ENCODE results near the gene SMAD3. TPM values are rescaled to one million over a fixed set of nuclear protein-coding genes. Genes with fewer than 3 reads are reported as not detected.

SMAD3 gene
- total and polyA plus RNA-seq, 2 experiments from 2014 or later, result 30.8 to 34.0 TPM

- H2AFZ ChIP-seq, result no peak overlapping the region
- H3K9ac ChIP-seq, result peak overlapping the region; percentile 17; the same call in 1 of the 2 replicates
- H3K36me3 ChIP-seq (ENCODE audit: low read depth), result peaks cover 11% of the 10 kb centered on the region
- no peak overlapping the region for H3K4me3 ChIP-seq
- H4K20me1 ChIP-seq (ENCODE audit: insufficient read depth), result no peaks in the 10 kb centered on the region
- peak overlapping the region; percentile 49 for H3K4me2 ChIP-seq (ENCODE audit: unreplicated experiment)
- WGBS, 2 experiments (ENCODE audit: low coverage in 1 of 2, low lambda C conversion rate in 2 of 2, missing lambda C conversion rate in 2 of 2), result 91 to 96% methylated on average over 2 of the region's 2 CpGs
- H3K9me3 ChIP-seq (ENCODE audit: low read depth), result no peaks in the 10 kb centered on the region
- H3K79me2 ChIP-seq (ENCODE audit: insufficient read depth), result peaks cover 21% of the 10 kb centered on the region; the same call in 1 of the 2 replicates
- H3K27me3 ChIP-seq (replicated peaks; ENCODE audit: insufficient read depth), result no peaks in the 10 kb centered on the region
- peak; percentile 86 for DNase-seq
- no peaks in the 10 kb centered on the region; the same call in 1 of the 2 replicates for H3K9me2 ChIP-seq (ENCODE audit: insufficient read depth)
- peaks cover 18% of the 10 kb centered on the region for H3F3A ChIP-seq (ENCODE audit: insufficient read depth)
- H3K4me1 ChIP-seq (ENCODE audit: insufficient read depth), result peaks cover 20% of the 10 kb centered on the region
- TF ChIP-seq EZH2 (IDR thresholded peaks at IDR 0.05; ENCODE audit: insufficient read depth, poor library complexity, severe bottlenecking), result no peak
- no peak for TF ChIP-seq EZH2phosphoT487 (IDR thresholded peaks at IDR 0.05; ENCODE audit: insufficient read depth, low read depth)
- H3K27ac ChIP-seq, result peak overlapping the region; percentile 77
- in situ Hi-C loops (cut with MboI), result no loop called here
Observed at GRCh38 chr15:67225336-67225735, 159.9 kb downstream of the SMAD3 start.

GRCh38 chr15:67227431-67227830 is 162.0 kb downstream of the SMAD3 start:
- peaks cover 19% of the 10 kb centered on the region; the same call in 1 of the 2 replicates for H3K79me2 ChIP-seq (ENCODE audit: insufficient read depth)
- peaks cover 18% of the 10 kb centered on the region for H3F3A ChIP-seq (ENCODE audit: insufficient read depth)
- H3K9ac ChIP-seq, result no peak overlapping the region
- in situ Hi-C loops (cut with MboI), result no loop called here
- no peaks in the 10 kb centered on the region for H3K27me3 ChIP-seq (replicated peaks; ENCODE audit: insufficient read depth)
- no peak overlapping the region for H3K27ac ChIP-seq
- H4K20me1 ChIP-seq (ENCODE audit: insufficient read depth), result no peaks in the 10 kb centered on the region
- TF ChIP-seq EZH2phosphoT487 (IDR thresholded peaks at IDR 0.05; ENCODE audit: insufficient read depth, low read depth), result no peak
- TF ChIP-seq EZH2 (IDR thresholded peaks at IDR 0.05; ENCODE audit: insufficient read depth, poor library complexity, severe bottlenecking), result no peak
- H3K4me3 ChIP-seq, result no peak overlapping the region
- H3K4me1 ChIP-seq (ENCODE audit: insufficient read depth), result peaks cover 20% of the 10 kb centered on the region
- H2AFZ ChIP-seq, result no peak overlapping the region
- no peaks in the 10 kb centered on the region for H3K9me3 ChIP-seq (ENCODE audit: low read depth)
- H3K4me2 ChIP-seq (ENCODE audit: unreplicated experiment), result no peak overlapping the region
- H3K36me3 ChIP-seq (ENCODE audit: low read depth), result peaks cover 14% of the 10 kb centered on the region
- no peak for DNase-seq
- H3K9me2 ChIP-seq (ENCODE audit: insufficient read depth), result no peaks in the 10 kb centered on the region; the same call in 1 of the 2 replicates
- WGBS, 2 experiments (ENCODE audit: low coverage in 1 of 2, low lambda C conversion rate in 2 of 2, missing lambda C conversion rate in 2 of 2), result 93 to 100% methylated on average over 1 of the region's 1 CpG

GRCh38 chr15:67227846-67228245 is 162.4 kb downstream of the SMAD3 start:
- H2AFZ ChIP-seq, result no peak overlapping the region
- 92 to 100% methylated on average over 1 of the region's 1 CpG for WGBS, 2 experiments (ENCODE audit: low coverage in 1 of 2, low lambda C conversion rate in 2 of 2, missing lambda C conversion rate in 2 of 2)

GRCh38 chr15:67228286-67228685 is 162.9 kb downstream of the SMAD3 start:
- H3K27ac ChIP-seq, result no peak overlapping the region
- H3K9me3 ChIP-seq (ENCODE audit: low read depth), result no peaks in the 10 kb centered on the region
- H3K9me2 ChIP-seq (ENCODE audit: insufficient read depth), result no peaks in the 10 kb centered on the region
- peaks cover 20% of the 10 kb centered on the region for H3K4me1 ChIP-seq (ENCODE audit: insufficient read depth)
- DNase-seq, result no peak
- no peak overlapping the region for H3K9ac ChIP-seq
- H3K79me2 ChIP-seq (ENCODE audit: insufficient read depth), result 0 out of 2 replicates have a peak, but pooled peaks cover 17% of the 10 kb centered on the region
- in situ Hi-C loops (cut with MboI), result no loop called here
- no peaks in the 10 kb centered on the region for H3K27me3 ChIP-seq (replicated peaks; ENCODE audit: insufficient read depth)
- 95 to 100% methylated on average over 1 of the region's 1 CpG for WGBS, 2 experiments (ENCODE audit: low coverage in 1 of 2, low lambda C conversion rate in 2 of 2, missing lambda C conversion rate in 2 of 2)
- no peak overlapping the region for H3K4me3 ChIP-seq
- H2AFZ ChIP-seq, result no peak overlapping the region
- H3F3A ChIP-seq (ENCODE audit: insufficient read depth), result peaks cover 18% of the 10 kb centered on the region
- TF ChIP-seq EZH2phosphoT487 (IDR thresholded peaks at IDR 0.05; ENCODE audit: insufficient read depth, low read depth) (no peak), EZH2 (IDR thresholded peaks at IDR 0.05; ENCODE audit: insufficient read depth, poor library complexity, severe bottlenecking) (no peak)
- no peak overlapping the region for H3K4me2 ChIP-seq (ENCODE audit: unreplicated experiment)
- peaks cover 14% of the 10 kb centered on the region for H3K36me3 ChIP-seq (ENCODE audit: low read depth)
- no peaks in the 10 kb centered on the region for H4K20me1 ChIP-seq (ENCODE audit: insufficient read depth)

More at GRCh38 chr15:67227846-67228245, 162.4 kb downstream of the SMAD3 start:
- peaks cover 18% of the 10 kb centered on the region for H3F3A ChIP-seq (ENCODE audit: insufficient read depth)
- H3K9me3 ChIP-seq (ENCODE audit: low read depth), result no peaks in the 10 kb centered on the region
- H3K9me2 ChIP-seq (ENCODE audit: insufficient read depth), result no peaks in the 10 kb centered on the region; the same call in 1 of the 2 replicates
- no peak overlapping the region for H3K4me3 ChIP-seq
- H3K27me3 ChIP-seq (replicated peaks; ENCODE audit: insufficient read depth), result no peaks in the 10 kb centered on the region
- no peaks in the 10 kb centered on the region for H4K20me1 ChIP-seq (ENCODE audit: insufficient read depth)
- no peak for DNase-seq
- H3K27ac ChIP-seq, result no peak overlapping the region
- 0 out of 2 replicates have a peak, but pooled peaks cover 17% of the 10 kb centered on the region for H3K79me2 ChIP-seq (ENCODE audit: insufficient read depth)
- in situ Hi-C loops (cut with MboI), result no loop called here
- no peak overlapping the region for H3K9ac ChIP-seq
- TF ChIP-seq EZH2 (IDR thresholded peaks at IDR 0.05; ENCODE audit: insufficient read depth, poor library complexity, severe bottlenecking), result no peak
- no peak for TF ChIP-seq EZH2phosphoT487 (IDR thresholded peaks at IDR 0.05; ENCODE audit: insufficient read depth, low read depth)
- H3K4me1 ChIP-seq (ENCODE audit: insufficient read depth), result peaks cover 20% of the 10 kb centered on the region
- H3K36me3 ChIP-seq (ENCODE audit: low read depth), result peaks cover 14% of the 10 kb centered on the region
- H3K4me2 ChIP-seq (ENCODE audit: unreplicated experiment), result no peak overlapping the region
